NT2/D1 (cell line): ENCODE results near the gene CFAP47.

ENCODE experiments used
- SUZ12 ChIP-seq: IDR thresholded peaks from 2 replicates; pipeline ENCODE4 v1.6.1; 2011; ENCODE audit not compliant: insufficient read length, insufficient read depth; ENCODE audit errors: extremely low read depth
- YY1 ChIP-seq: IDR thresholded peaks from 2 replicates; pipeline ENCODE4 v1.6.1; 2011; ENCODE audit not compliant: insufficient read length, insufficient read depth

DNA sequence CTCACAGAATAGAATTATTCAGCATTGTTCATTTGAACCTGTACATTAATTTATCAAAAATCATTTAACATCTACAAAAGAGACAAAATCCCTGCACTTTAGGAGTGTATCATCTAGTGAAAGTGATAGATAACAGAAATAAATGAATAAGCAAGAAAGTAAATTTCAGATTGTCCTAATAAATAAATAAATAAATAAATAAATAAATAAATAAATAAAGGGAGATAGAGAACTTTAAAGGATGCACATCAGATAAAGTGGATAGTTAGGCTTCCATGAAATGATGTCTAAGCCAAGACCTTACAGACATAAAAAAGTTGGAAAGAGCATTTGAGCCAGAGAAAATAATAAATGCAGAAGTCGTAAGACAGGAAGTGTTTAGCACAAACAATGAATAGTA is 444.7 kb downstream of the CFAP47 start:
- TF ChIP-seq YY1: no peak
- TF ChIP-seq SUZ12: no peak
